GM23338 (cell line): ENCODE results near the gene GNB3. TPM values are rescaled to one million over a fixed set of nuclear protein-coding genes. Genes with fewer than 3 reads are reported as not detected.

Source experiments
- ATAC-seq: fragments of 200-7000 bp; cut with Tn5 transposase; 3 replicates; pipeline ENCODE4 v1.9.1; 2020
- DNase-seq: peaks from one replicate; pipeline ENCODE4 v3.0.0-alpha.2; 2015; ENCODE audit warnings: low spot score
- H2AFZ ChIP-seq: fragments of 200-600 bp; sonication (generic); 2 replicates; pipeline ENCODE4 v1.8.0; 2016; ENCODE audit warnings: antibody characterized with exemption, mild to moderate bottlenecking, moderate library complexity
- H3F3A ChIP-seq: fragments of 200-600 bp; sonication (generic); replicated peaks from 2 replicates; pipeline ENCODE4 v1.8.0; 2017; ENCODE audit warnings: antibody characterized with exemption, mixed run types, low read depth
- H3K27ac ChIP-seq: fragments of 200-600 bp; sonication (generic); 2 replicates; pipeline ENCODE4 v1.6.1; 2016; ENCODE audit warnings: low read depth
- H3K27me3 ChIP-seq: fragments of 200-600 bp; sonication (generic); 2 replicates; pipeline ENCODE4 v1.8.0; 2016; ENCODE audit warnings: mild to moderate bottlenecking, mixed run types, moderate library complexity; ENCODE audit not compliant: insufficient read depth
- H3K36me3 ChIP-seq: fragments of 200-600 bp; sonication (generic); 2 replicates; pipeline ENCODE4 v1.8.0; 2016; ENCODE audit warnings: mild to moderate bottlenecking; ENCODE audit not compliant: insufficient read depth
- H3K4me1 ChIP-seq: fragments of 200-600 bp; sonication (generic); 2 replicates; pipeline ENCODE4 v1.8.0; 2016; ENCODE audit warnings: mild to moderate bottlenecking, moderate library complexity; ENCODE audit not compliant: insufficient read depth
- H3K4me2 ChIP-seq: fragments of 200-600 bp; sonication (generic); 2 replicates; pipeline ENCODE4 v1.7.1; 2017; ENCODE audit warnings: mixed run types
- H3K4me3 ChIP-seq: fragments of 200-600 bp; sonication (generic); 2 replicates; pipeline ENCODE4 v1.6.1; 2016; ENCODE audit warnings: mixed run types
- H3K79me2 ChIP-seq: fragments of 200-600 bp; sonication (generic); replicated peaks from 2 replicates; pipeline ENCODE4 v1.8.0; 2017; ENCODE audit warnings: mild to moderate bottlenecking; ENCODE audit not compliant: insufficient read depth
- H3K9me2 ChIP-seq: fragments of 200-600 bp; sonication (generic); 2 replicates; pipeline ENCODE4 v1.8.0; 2017; ENCODE audit not compliant: insufficient read depth
- H4K20me1 ChIP-seq: fragments of 200-600 bp; sonication (generic); replicated peaks from 2 replicates; pipeline ENCODE4 v1.8.0; 2017; ENCODE audit warnings: mild to moderate bottlenecking; ENCODE audit not compliant: insufficient read depth
- H3K27ac Mint-ChIP-seq: 2 replicates; pipeline ENCODE4 v1.8.0; 2020; ENCODE audit warnings: inconsistent platforms, mild to moderate bottlenecking, moderate library complexity, mixed read lengths
- H3K27me3 Mint-ChIP-seq: 3 replicates; pipeline ENCODE4 v1.8.0; 2022; ENCODE audit warnings: low read depth, mild to moderate bottlenecking, moderate library complexity, mixed read lengths, inconsistent platforms; ENCODE audit not compliant: insufficient read depth, poor library complexity
- H3K36me3 Mint-ChIP-seq: 3 replicates; pipeline ENCODE4 v1.8.0; 2021; ENCODE audit warnings: low read depth, mild to moderate bottlenecking, inconsistent platforms, moderate library complexity, mixed read lengths
- H3K4me1 Mint-ChIP-seq: 3 replicates; pipeline ENCODE4 v1.8.0; 2020; ENCODE audit warnings: mild to moderate bottlenecking, inconsistent platforms, mixed read lengths
- H3K4me3 Mint-ChIP-seq: 3 replicates; pipeline ENCODE4 v1.8.0; 2021; ENCODE audit warnings: moderate library complexity, mild to moderate bottlenecking, inconsistent platforms, mixed read lengths
- H3K9me3 Mint-ChIP-seq: 3 replicates; pipeline ENCODE4 v1.8.0; 2020; ENCODE audit warnings: moderate library complexity, mild to moderate bottlenecking, inconsistent platforms, mixed read lengths
- CREB1 ChIP-seq: fragments of 250-450 bp; sonication (Bioruptor Pico); IDR thresholded peaks from 2 replicates; pipeline ENCODE4 v1.5.0; 2020; ENCODE audit warnings: low read depth, mild to moderate bottlenecking, moderate library complexity
- CTCF ChIP-seq, 2 experiments: fragments of 200-600 bp in 1 of 2; sonication (generic) in 1 of 2; conservative IDR thresholded peaks; 2 replicates each; pipeline versions ENCODE4 v1.5.1 to v1.6.1; 2016 to 2017; ENCODE audit warnings: antibody characterized with exemption in 2 of 2, low read depth in 2 of 2, mild to moderate bottlenecking in 2 of 2, moderate library complexity in 1 of 2
- EZH2 ChIP-seq: fragments of 200-600 bp; sonication (generic); IDR thresholded peaks from one replicate; pipeline ENCODE4 v1.8.0; 2017; ENCODE audit warnings: antibody characterized with exemption, mild to moderate bottlenecking, low read depth; ENCODE audit not compliant: unreplicated experiment
- EZH2phosphoT487 ChIP-seq: fragments of 200-600 bp; sonication (generic); IDR thresholded peaks from one replicate; pipeline ENCODE4 v1.8.1; 2018; ENCODE audit warnings: antibody characterized with exemption; ENCODE audit not compliant: unreplicated experiment
- JUNB ChIP-seq: IDR thresholded peaks from one replicate; pipeline ENCODE4 v1.6.1; 2016; ENCODE audit warnings: antibody characterized with exemption; ENCODE audit not compliant: unreplicated experiment
- NANOG ChIP-seq: IDR thresholded peaks from 2 replicates; pipeline ENCODE4 v1.6.1; 2016; ENCODE audit warnings: antibody characterized with exemption, borderline replicate concordance
- POLR2AphosphoS5 ChIP-seq: IDR thresholded peaks from 2 replicates; pipeline ENCODE4 v1.6.1; 2016; ENCODE audit warnings: antibody characterized with exemption, low read depth
- STAT1 ChIP-seq: IDR thresholded peaks from one replicate; pipeline ENCODE4 v1.6.1; 2016; ENCODE audit warnings: antibody characterized with exemption; ENCODE audit not compliant: unreplicated experiment
- ZNF114 ChIP-seq: fragments of 250-450 bp; sonication (Bioruptor Pico); IDR thresholded peaks from 2 replicates; pipeline ENCODE4 v1.5.0; 2020; ENCODE audit warnings: mild to moderate bottlenecking, moderate library complexity
- ZNF331 ChIP-seq: fragments of 250-450 bp; sonication (Bioruptor Pico); IDR thresholded peaks from 2 replicates; pipeline ENCODE4 v1.5.0; 2020; ENCODE audit warnings: low read depth, mild to moderate bottlenecking, moderate library complexity
- ZNF462 ChIP-seq: fragments of 250-450 bp; sonication (Bioruptor Pico); IDR thresholded peaks from 2 replicates; pipeline ENCODE4 v1.5.0; 2020; ENCODE audit warnings: mild to moderate bottlenecking, moderate library complexity
- polyA plus RNA-seq: library from polyadenylated mRNA; unstranded; fragments of >200 nt; fragmentation: Nextera tagmentation; extraction: Ambion mirVana; gene quantifications from 2 replicates; pipeline ENCODE4 v1.2.1, GENCODE V29; 2016
- total RNA-seq: library from RNA; depleted of rRNA; stranded (reverse); fragments of >200 nt; shearing (Covaris generic); gene quantifications from 2 replicates; pipeline ENCODE4 v1.2.3, GENCODE V29; 2014
- TF ChIP-seq, protein P1 (sequence below): IDR thresholded peaks from one replicate; pipeline ENCODE4 v1.6.1; 2018; ENCODE audit warnings: antibody characterized with exemption; ENCODE audit not compliant: unreplicated experiment
- TF ChIP-seq, protein P2 (sequence below): IDR thresholded peaks from 2 replicates; pipeline ENCODE4 v1.6.1; 2016; ENCODE audit warnings: antibody characterized with exemption

GNB3 gene
- total and polyA plus RNA-seq, 2 experiments from 2014 or later: 5.4 to 8.2 TPM

GRCh38 chr12:6834873-6835272 lies 5.9 kb upstream of the GNB3 start:
- Mint-ChIP-seq H3K4me1 (peaks cover 22% of the 10 kb centered on the region), H3K9me3 (no peaks in the 10 kb centered on the region), H3K27me3 (peaks cover 16% of the 10 kb centered on the region), H3K27ac (no peak overlapping the region), H3K36me3 (peaks cover 81% of the 10 kb centered on the region), H3K4me3 (peak overlapping the region; percentile 11; the same call in 1 of the 3 replicates)
- H3K4me2 ChIP-seq: no peak overlapping the region
- H3K79me2 ChIP-seq: peaks cover 5% of the 10 kb centered on the region
- no peaks in the 10 kb centered on the region for H3K9me2 ChIP-seq
- no peak overlapping the region for H3K27ac ChIP-seq
- DNase-seq (no peak), ATAC-seq (peak; percentile 13; the same call in 2 of the 3 replicates)
- H3K4me3 ChIP-seq: no peak overlapping the region
- no peaks in the 10 kb centered on the region for H3K27me3 ChIP-seq
- peaks cover 5% of the 10 kb centered on the region; the same call in 1 of the 2 replicates for H3K4me1 ChIP-seq
- TF ChIP-seq EZH2phosphoT487 (no peak), JUNB (no peak), CREB1 (CRISPR knock-in tag) (no peak), CTCF (conservative IDR thresholded peaks at IDR 0.05; ENCODE audit: low read depth in 2 of 2) (no peak), ZNF114 (CRISPR knock-in tag) (no peak), POLR2AphosphoS5 (no peak), ZNF462 (CRISPR knock-in tag) (no peak), NANOG (no peak), STAT1 (no peak), ZNF331 (no peak), EZH2 (no peak)
- TF ChIP-seq, protein P1, sequence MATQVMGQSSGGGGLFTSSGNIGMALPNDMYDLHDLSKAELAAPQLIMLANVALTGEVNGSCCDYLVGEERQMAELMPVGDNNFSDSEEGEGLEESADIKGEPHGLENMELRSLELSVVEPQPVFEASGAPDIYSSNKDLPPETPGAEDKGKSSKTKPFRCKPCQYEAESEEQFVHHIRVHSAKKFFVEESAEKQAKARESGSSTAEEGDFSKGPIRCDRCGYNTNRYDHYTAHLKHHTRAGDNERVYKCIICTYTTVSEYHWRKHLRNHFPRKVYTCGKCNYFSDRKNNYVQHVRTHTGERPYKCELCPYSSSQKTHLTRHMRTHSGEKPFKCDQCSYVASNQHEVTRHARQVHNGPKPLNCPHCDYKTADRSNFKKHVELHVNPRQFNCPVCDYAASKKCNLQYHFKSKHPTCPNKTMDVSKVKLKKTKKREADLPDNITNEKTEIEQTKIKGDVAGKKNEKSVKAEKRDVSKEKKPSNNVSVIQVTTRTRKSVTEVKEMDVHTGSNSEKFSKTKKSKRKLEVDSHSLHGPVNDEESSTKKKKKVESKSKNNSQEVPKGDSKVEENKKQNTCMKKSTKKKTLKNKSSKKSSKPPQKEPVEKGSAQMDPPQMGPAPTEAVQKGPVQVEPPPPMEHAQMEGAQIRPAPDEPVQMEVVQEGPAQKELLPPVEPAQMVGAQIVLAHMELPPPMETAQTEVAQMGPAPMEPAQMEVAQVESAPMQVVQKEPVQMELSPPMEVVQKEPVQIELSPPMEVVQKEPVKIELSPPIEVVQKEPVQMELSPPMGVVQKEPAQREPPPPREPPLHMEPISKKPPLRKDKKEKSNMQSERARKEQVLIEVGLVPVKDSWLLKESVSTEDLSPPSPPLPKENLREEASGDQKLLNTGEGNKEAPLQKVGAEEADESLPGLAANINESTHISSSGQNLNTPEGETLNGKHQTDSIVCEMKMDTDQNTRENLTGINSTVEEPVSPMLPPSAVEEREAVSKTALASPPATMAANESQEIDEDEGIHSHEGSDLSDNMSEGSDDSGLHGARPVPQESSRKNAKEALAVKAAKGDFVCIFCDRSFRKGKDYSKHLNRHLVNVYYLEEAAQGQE: no peak
- TF ChIP-seq, protein P2, sequence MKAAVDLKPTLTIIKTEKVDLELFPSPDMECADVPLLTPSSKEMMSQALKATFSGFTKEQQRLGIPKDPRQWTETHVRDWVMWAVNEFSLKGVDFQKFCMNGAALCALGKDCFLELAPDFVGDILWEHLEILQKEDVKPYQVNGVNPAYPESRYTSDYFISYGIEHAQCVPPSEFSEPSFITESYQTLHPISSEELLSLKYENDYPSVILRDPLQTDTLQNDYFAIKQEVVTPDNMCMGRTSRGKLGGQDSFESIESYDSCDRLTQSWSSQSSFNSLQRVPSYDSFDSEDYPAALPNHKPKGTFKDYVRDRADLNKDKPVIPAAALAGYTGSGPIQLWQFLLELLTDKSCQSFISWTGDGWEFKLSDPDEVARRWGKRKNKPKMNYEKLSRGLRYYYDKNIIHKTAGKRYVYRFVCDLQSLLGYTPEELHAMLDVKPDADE: no peak
- peaks cover 21% of the 10 kb centered on the region for H3F3A ChIP-seq
- peaks cover 8% of the 10 kb centered on the region; the same call in 1 of the 2 replicates for H3K36me3 ChIP-seq
- peaks cover 3% of the 10 kb centered on the region; the same call in 1 of the 2 replicates for H4K20me1 ChIP-seq
- H2AFZ ChIP-seq: no peak overlapping the region
